Effector memory CD8-positive, alpha-beta T cell (primary cell): ENCODE results near the gene COL19A1.

Experiments
- ATAC-seq: fragments of 150-1000 bp; cut with Tn5 transposase; replicated peaks from 2 replicates; pipeline ENCODE4 v1.10.0; 2021; ENCODE audit warnings: mild to moderate bottlenecking, moderate library complexity
- DNase-seq, 3 experiments: peaks; one replicate each; pipeline ENCODE4 v3.0.0; 2021
- H3K27ac Mint-ChIP-seq, 2 donors: one replicate each; pipeline ENCODE4 v1.8.0; 2022; ENCODE audit warnings: mild to moderate bottlenecking in 2 of 2, mixed read lengths in 2 of 2, moderate library complexity in 2 of 2
- H3K27me3 Mint-ChIP-seq, 2 donors: one replicate each; pipeline ENCODE4 v1.8.0; 2022; ENCODE audit warnings: mixed read lengths in 2 of 2
- H3K36me3 Mint-ChIP-seq: one replicate; pipeline ENCODE4 v1.8.0; 2022; ENCODE audit warnings: mild to moderate bottlenecking, moderate library complexity, mixed read lengths; ENCODE audit not compliant: insufficient read depth
- H3K4me1 Mint-ChIP-seq, 2 donors: one replicate each; pipeline ENCODE4 v1.8.0; 2022; ENCODE audit warnings: low read depth in 2 of 2, mixed read lengths in 2 of 2
- H3K4me3 Mint-ChIP-seq, 2 donors: one replicate each; pipeline ENCODE4 v1.8.0; 2022; ENCODE audit warnings: mild to moderate bottlenecking in 2 of 2, mixed read lengths in 2 of 2, moderate library complexity in 2 of 2
- H3K9me3 Mint-ChIP-seq, 2 donors: one replicate each; pipeline ENCODE4 v1.8.0; 2022; ENCODE audit warnings: mixed read lengths in 2 of 2

COL19A1 gene

GRCh38 chr6:69843189-69843588 lies 23.2 kb upstream of the COL19A1 start:
- ATAC-seq: no peak
- no peaks in the 10 kb centered on the region for H3K4me1 Mint-ChIP-seq
- no peak overlapping the region for H3K27ac Mint-ChIP-seq

GRCh38 chr6:69846312-69846711 lies 20.0 kb upstream of the COL19A1 start:
- Mint-ChIP-seq H3K27me3 (peaks cover 48 to 53% of the 10 kb centered on the region in 2 donors), H3K9me3 (no peaks in the 10 kb centered on the region), H3K27ac (no peak overlapping the region), H3K4me3 (no peak overlapping the region), H3K36me3 (no peaks in the 10 kb centered on the region), H3K4me1 (no peaks in the 10 kb centered on the region)
- ATAC-seq: no peak
- DNase-seq: no peak

More at GRCh38 chr6:69843189-69843588, 23.2 kb upstream of the COL19A1 start:
- H3K4me3 Mint-ChIP-seq: no peak overlapping the region
- H3K9me3 Mint-ChIP-seq: no peaks in the 10 kb centered on the region
- no peaks in the 10 kb centered on the region for H3K36me3 Mint-ChIP-seq
- H3K27me3 Mint-ChIP-seq: peaks cover 59% of the 10 kb centered on the region in 2 donors
- no peak for DNase-seq

- no peak overlapping the region for H3K4me3 Mint-ChIP-seq
- no peaks in the 10 kb centered on the region for H3K36me3 Mint-ChIP-seq
- ATAC-seq (no peak), DNase-seq (no peak)
- H3K4me1 Mint-ChIP-seq: no peaks in the 10 kb centered on the region
- no peak overlapping the region for H3K27ac Mint-ChIP-seq
- peaks cover 42 to 50% of the 10 kb centered on the region in 2 donors for H3K27me3 Mint-ChIP-seq
- no peaks in the 10 kb centered on the region for H3K9me3 Mint-ChIP-seq
Observed at GRCh38 chr6:69846770-69847491, 19.4 kb upstream of the COL19A1 start.

GRCh38 chr6:69847492-69847788 lies 18.9 kb upstream of the COL19A1 start:
- peaks cover 38 to 49% of the 10 kb centered on the region in 2 donors for H3K27me3 Mint-ChIP-seq
- no peak overlapping the region for H3K4me3 Mint-ChIP-seq
- no peaks in the 10 kb centered on the region for H3K36me3 Mint-ChIP-seq
- no peaks in the 10 kb centered on the region for H3K4me1 Mint-ChIP-seq
- H3K27ac Mint-ChIP-seq: no peak overlapping the region
- no peaks in the 10 kb centered on the region for H3K9me3 Mint-ChIP-seq
- DNase-seq (no peak), ATAC-seq (no peak)

GRCh38 chr6:69848552-69848951 lies 17.8 kb upstream of the COL19A1 start:
- Mint-ChIP-seq H3K36me3 (no peaks in the 10 kb centered on the region), H3K4me3 (no peak overlapping the region), H3K9me3 (peaks cover 0 to 2% of the 10 kb centered on the region in 2 donors), H3K27me3 (peaks cover 37 to 49% of the 10 kb centered on the region in 2 donors), H3K4me1 (no peaks in the 10 kb centered on the region), H3K27ac (no peak overlapping the region)
- DNase-seq: no peak
- ATAC-seq: no peak

DNA sequence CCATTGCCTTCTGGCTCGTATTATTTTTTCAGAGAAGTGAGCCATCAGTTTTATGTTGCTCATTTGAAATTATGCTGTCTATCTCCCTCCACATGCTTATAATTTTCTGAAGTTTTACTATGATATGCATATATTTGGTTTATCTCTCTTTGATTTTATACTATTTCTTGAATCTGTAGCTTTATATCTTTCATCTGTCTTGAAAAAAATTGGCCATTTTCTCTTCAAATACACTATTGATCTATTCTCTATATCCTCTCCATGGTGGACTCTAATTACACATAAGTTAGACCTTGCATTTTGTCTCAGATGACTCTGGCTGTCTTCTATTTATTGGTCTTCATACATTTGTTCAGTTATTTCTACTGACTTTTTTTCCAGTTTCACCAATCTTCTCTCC lies 13.7 kb upstream of the COL19A1 start:
- no peak overlapping the region for H3K4me3 Mint-ChIP-seq
- H3K27me3 Mint-ChIP-seq: peaks cover 26 to 36% of the 10 kb centered on the region in 2 donors
- DNase-seq: no peak
- H3K27ac Mint-ChIP-seq: no peak overlapping the region
- H3K36me3 Mint-ChIP-seq: no peaks in the 10 kb centered on the region
- no peak for ATAC-seq
- H3K9me3 Mint-ChIP-seq: peaks cover 0 to 2% of the 10 kb centered on the region in 2 donors
- no peaks in the 10 kb centered on the region for H3K4me1 Mint-ChIP-seq

DNA sequence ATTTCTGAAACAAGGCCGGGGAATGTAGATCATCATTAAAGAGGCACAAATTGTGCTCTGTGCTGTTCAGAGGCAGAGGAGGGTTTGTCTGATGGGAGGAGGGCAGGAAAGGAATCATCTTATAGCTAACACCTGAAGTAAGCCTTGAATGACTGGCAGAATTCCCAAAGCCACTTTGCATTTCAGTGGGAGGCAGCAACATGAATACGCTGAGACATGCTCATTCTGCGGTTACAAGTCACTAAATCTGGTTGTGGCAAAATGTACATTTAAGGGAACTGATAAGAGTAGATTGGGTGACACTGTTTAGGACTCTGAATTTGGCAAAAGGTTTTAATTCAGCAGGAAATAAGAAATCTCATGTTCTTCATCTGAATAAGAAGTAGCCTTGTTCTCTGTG lies 4.4 kb upstream of the COL19A1 start:
- no peaks in the 10 kb centered on the region for H3K9me3 Mint-ChIP-seq
- no peak overlapping the region for H3K27ac Mint-ChIP-seq
- H3K4me1 Mint-ChIP-seq: peaks cover 4 to 12% of the 10 kb centered on the region in 2 donors
- ATAC-seq (no peak), DNase-seq (no peak)
- H3K36me3 Mint-ChIP-seq: no peaks in the 10 kb centered on the region
- peaks cover 31 to 36% of the 10 kb centered on the region in 2 donors for H3K27me3 Mint-ChIP-seq
- no peak overlapping the region for H3K4me3 Mint-ChIP-seq

DNA sequence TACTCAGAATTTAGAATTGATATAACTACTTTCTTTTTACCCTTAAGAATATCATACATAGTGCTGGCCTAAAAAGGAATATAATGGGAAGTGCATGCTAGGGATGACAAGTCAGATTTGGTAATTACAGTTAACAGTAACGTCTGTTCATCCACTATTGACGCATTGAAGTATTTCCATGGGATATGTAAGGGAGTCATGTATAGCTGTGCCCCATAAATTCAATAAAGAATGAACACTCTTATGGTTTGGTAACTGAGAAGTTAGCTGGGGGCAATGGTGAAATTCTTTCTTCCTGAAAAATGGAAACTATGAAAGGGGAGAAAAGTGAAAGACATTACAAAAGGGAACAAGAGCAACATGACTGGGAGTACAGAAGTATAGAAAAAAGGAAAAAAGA lies 2.6 kb upstream of the COL19A1 start:
- DNase-seq: no peak
- Mint-ChIP-seq H3K4me1 (peaks cover 7 to 12% of the 10 kb centered on the region in 2 donors), H3K27ac (no peak overlapping the region), H3K36me3 (no peaks in the 10 kb centered on the region), H3K4me3 (no peak overlapping the region), H3K27me3 (peaks cover 44% of the 10 kb centered on the region in 2 donors), H3K9me3 (no peaks in the 10 kb centered on the region)
- ATAC-seq: no peak

- H3K36me3 Mint-ChIP-seq: no peaks in the 10 kb centered on the region
- DNase-seq (no peak), ATAC-seq (no peak)
- peaks cover 44 to 47% of the 10 kb centered on the region in 2 donors for H3K27me3 Mint-ChIP-seq
- H3K9me3 Mint-ChIP-seq: no peaks in the 10 kb centered on the region
- peaks cover 7 to 12% of the 10 kb centered on the region in 2 donors for H3K4me1 Mint-ChIP-seq
- H3K4me3 Mint-ChIP-seq: no peak overlapping the region
- no peak overlapping the region for H3K27ac Mint-ChIP-seq
Observed at GRCh38 chr6:69865126-69865525, 1.2 kb upstream of the COL19A1 start.

DNA sequence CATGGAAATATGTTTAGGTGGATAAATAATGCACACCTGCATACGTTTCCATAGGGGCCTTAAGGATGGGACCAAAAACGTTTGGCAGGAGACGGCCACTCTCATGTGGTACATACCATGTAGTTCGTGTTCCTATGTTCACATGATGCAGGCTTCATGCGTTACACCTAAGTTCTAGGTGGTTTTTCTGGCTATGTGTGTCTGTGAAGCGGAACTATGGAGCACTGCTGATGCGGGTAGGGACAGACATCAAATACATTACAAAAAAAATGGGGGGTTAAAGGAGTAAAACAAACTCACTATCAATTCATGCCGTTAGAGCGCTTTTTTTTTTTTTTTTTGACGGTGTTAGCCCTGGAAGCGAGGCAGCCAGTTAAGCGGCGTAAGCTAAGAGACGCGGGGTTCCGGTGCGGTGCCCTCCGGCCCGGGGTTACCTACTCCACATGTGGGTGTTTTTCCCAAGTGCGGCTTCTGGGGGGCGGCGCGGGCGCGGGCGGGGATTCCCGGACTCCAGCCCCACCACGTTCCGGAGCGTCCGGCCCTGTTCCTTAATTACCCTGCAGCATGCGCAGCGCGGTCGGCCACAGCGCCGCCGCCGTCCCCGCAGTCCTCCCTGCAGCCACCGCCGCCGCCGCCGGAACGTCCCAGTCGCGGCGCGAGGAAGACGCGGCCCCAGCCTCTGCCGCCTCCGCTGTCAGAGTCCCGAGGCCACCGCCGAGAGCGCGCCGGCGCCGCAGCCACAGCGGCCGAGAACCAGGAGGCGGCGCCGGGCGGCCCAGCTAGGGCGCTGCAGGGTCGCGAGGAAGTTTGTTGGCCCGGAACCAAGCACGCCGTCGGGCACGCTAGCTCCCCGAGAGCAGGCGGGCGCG lies 648 bp downstream of the COL19A1 start:
- DNase-seq: peak; percentile 45 to 49 (median 46)
- Mint-ChIP-seq H3K4me3 (peak overlapping the region; percentile 72 to 84), H3K4me1 (peaks cover 7 to 12% of the 10 kb centered on the region in 2 donors), H3K36me3 (no peaks in the 10 kb centered on the region), H3K27ac (peak overlapping the region; percentile 33 to 47), H3K27me3 (peaks cover 50 to 54% of the 10 kb centered on the region in 2 donors), H3K9me3 (no peaks in the 10 kb centered on the region)
- ATAC-seq: peak; percentile 83

DNA sequence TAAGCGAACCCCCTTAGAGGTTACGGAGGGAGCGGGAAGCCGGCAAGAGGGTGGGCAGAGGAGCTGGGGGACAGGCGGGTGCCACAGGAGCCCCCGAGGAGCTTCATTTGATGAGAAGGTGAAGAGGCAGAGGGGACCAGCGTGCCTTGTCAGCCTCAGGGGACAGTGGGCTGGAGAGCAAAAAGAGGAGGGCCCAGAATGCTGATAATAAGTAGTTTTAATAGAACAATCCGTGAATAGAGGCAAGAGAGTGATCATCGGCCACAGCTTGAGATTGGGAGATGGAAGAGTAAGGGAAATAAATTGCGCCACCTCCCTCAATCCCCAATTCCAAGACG lies 1.3 kb downstream of the COL19A1 start:
- no peaks in the 10 kb centered on the region for H3K9me3 Mint-ChIP-seq
- H3K4me3 Mint-ChIP-seq: peak overlapping the region; percentile 72 to 84
- peaks cover 7 to 12% of the 10 kb centered on the region in 2 donors for H3K4me1 Mint-ChIP-seq
- H3K27ac Mint-ChIP-seq: peak overlapping the region; percentile 19 to 33
- ATAC-seq: no peak
- peaks cover 50 to 54% of the 10 kb centered on the region in 2 donors for H3K27me3 Mint-ChIP-seq
- H3K36me3 Mint-ChIP-seq: no peaks in the 10 kb centered on the region
- no peak for DNase-seq

DNA sequence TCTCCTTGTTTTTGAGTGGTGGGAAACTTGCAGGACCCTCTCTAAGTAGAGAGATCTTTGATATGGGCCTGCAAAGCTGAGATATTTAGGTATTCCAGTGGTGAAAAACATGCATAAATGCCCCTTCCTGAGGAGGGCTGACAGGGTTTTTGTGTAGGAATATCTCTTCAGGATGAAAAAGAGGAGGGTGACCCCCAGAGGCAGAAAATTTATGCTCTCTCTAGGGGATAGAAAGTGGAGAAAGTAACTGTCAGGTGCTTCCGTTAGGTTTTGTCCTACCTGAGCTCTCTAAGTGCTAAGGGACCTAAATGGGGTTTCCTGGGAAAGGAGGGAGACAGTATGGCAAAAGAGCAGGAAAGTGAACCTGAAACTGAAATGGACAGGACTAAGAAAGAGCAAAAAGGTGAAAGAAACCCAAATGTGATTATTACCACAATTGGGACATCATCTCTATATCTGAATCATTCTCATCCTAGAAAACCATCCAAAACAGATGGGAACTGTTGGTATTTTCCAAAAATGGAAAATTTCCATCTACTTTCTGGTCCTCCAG lies 2.0 kb downstream of the COL19A1 start:
- Mint-ChIP-seq H3K9me3 (no peaks in the 10 kb centered on the region), H3K36me3 (no peaks in the 10 kb centered on the region), H3K27ac (no peak overlapping the region), H3K4me3 (peak overlapping the region; percentile 72 to 84), H3K4me1 (peaks cover 7 to 12% of the 10 kb centered on the region in 2 donors), H3K27me3 (peaks cover 46 to 61% of the 10 kb centered on the region in 2 donors)
- no peak for ATAC-seq
- no peak for DNase-seq

GRCh38 chr6:69868961-69869360 lies 2.6 kb downstream of the COL19A1 start:
- no peak for ATAC-seq
- Mint-ChIP-seq H3K4me3 (no peak overlapping the region), H3K27me3 (peaks cover 46 to 63% of the 10 kb centered on the region in 2 donors), H3K9me3 (no peaks in the 10 kb centered on the region), H3K36me3 (no peaks in the 10 kb centered on the region), H3K27ac (no peak overlapping the region), H3K4me1 (peaks cover 7 to 12% of the 10 kb centered on the region in 2 donors)
- DNase-seq: no peak

GRCh38 chr6:69871107-69871506 lies 4.8 kb downstream of the COL19A1 start:
- H3K4me1 Mint-ChIP-seq: peaks cover 7 to 8% of the 10 kb centered on the region in 2 donors
- no peaks in the 10 kb centered on the region for H3K36me3 Mint-ChIP-seq
- no peaks in the 10 kb centered on the region for H3K9me3 Mint-ChIP-seq
- ATAC-seq: no peak
- no peak overlapping the region for H3K27ac Mint-ChIP-seq
- no peak for DNase-seq
- no peak overlapping the region for H3K4me3 Mint-ChIP-seq
- H3K27me3 Mint-ChIP-seq: peaks cover 57 to 64% of the 10 kb centered on the region in 2 donors
